ENCODE data around the gene ABCB11.

ABCB11 gene

GRCh38 chr2:169006665-169007064 is 24.5 kb downstream of the ABCB11 start:
- DNase-seq, result no peak

- DNase-seq, result no peak
Measured at GRCh38 chr2:169005994-169006393, 25.1 kb downstream of the ABCB11 start.

- no peak for DNase-seq
Measured at GRCh38 chr2:169005080-169005598, 26.0 kb downstream of the ABCB11 start.

- DNase-seq, result no peak
Measured at GRCh38 chr2:169002161-169002738, 28.9 kb downstream of the ABCB11 start.

- DNase-seq, result no peak
Measured at GRCh38 chr2:169001116-169001815, 29.9 kb downstream of the ABCB11 start.

- no peak for DNase-seq
Measured at GRCh38 chr2:168999668-169000213, 31.4 kb downstream of the ABCB11 start.

- no peak for DNase-seq
Measured at GRCh38 chr2:168998609-168999211, 32.4 kb downstream of the ABCB11 start.

- DNase-seq, result no peak
Measured at GRCh38 chr2:168997794-168998193, 33.3 kb downstream of the ABCB11 start.

- DNase-seq, result no peak
Measured at GRCh38 chr2:168997118-168997521, 34.0 kb downstream of the ABCB11 start.

GRCh38 chr2:168995744-168996143 is 35.4 kb downstream of the ABCB11 start:
- no peak for DNase-seq

GRCh38 chr2:168993538-168993937 is 37.6 kb downstream of the ABCB11 start:
- no peak for DNase-seq

GRCh38 chr2:168992591-168993349 is 38.4 kb downstream of the ABCB11 start:
- no peak for DNase-seq

GRCh38 chr2:168992026-168992425 is 39.1 kb downstream of the ABCB11 start:
- DNase-seq, result no peak

- no peak for DNase-seq
Measured at GRCh38 chr2:168988755-168989154, 42.4 kb downstream of the ABCB11 start.

GRCh38 chr2:168986398-168986943 is 44.7 kb downstream of the ABCB11 start:
- DNase-seq, result no peak

- no peak for DNase-seq
Measured at GRCh38 chr2:168981651-168982050, 49.5 kb downstream of the ABCB11 start.

- DNase-seq, result no peak
Measured at GRCh38 chr2:168978461-168978861, 52.7 kb downstream of the ABCB11 start.

- DNase-seq, result no peak
Measured at GRCh38 chr2:168977608-168978007, 53.5 kb downstream of the ABCB11 start.

- DNase-seq, result no peak
Measured at GRCh38 chr2:168976034-168976654, 55.0 kb downstream of the ABCB11 start.

GRCh38 chr2:168974428-168974827 is 56.7 kb downstream of the ABCB11 start:
- no peak for DNase-seq

- DNase-seq, result no peak
Measured at GRCh38 chr2:168971261-168971660, 59.9 kb downstream of the ABCB11 start.

- no peak for DNase-seq
Measured at GRCh38 chr2:168970711-168971233, 60.4 kb downstream of the ABCB11 start.
